Central memory CD8-positive, alpha-beta T cell (primary cell): ENCODE data around the gene CYB5B.

Experiments used
- ATAC-seq: fragments of 150-1000 bp; cut with Tn5 transposase; replicated peaks from 2 replicates; pipeline ENCODE4 v1.10.0; 2022; ENCODE audit warnings: mild to moderate bottlenecking, moderate FRiP score, moderate number of reproducible peaks; ENCODE audit not compliant: poor library complexity, severe bottlenecking; ENCODE audit errors: extremely low read depth
- DNase-seq, 2 donors: peaks; one replicate each; pipeline ENCODE4 v3.0.0; 2021; ENCODE audit warnings: low spot score in 2 of 2
- H3K27ac Mint-ChIP-seq: one replicate; pipeline ENCODE4 v1.8.0; 2022; ENCODE audit warnings: low read depth, mild to moderate bottlenecking, moderate library complexity, mixed read lengths
- H3K27me3 Mint-ChIP-seq: one replicate; pipeline ENCODE4 v1.8.0; 2022; ENCODE audit warnings: mixed read lengths
- H3K36me3 Mint-ChIP-seq: one replicate; pipeline ENCODE4 v1.8.0; 2022; ENCODE audit warnings: mild to moderate bottlenecking, moderate library complexity, mixed read lengths; ENCODE audit not compliant: insufficient read depth
- H3K4me1 Mint-ChIP-seq: one replicate; pipeline ENCODE4 v1.8.0; 2022; ENCODE audit warnings: mixed read lengths
- H3K4me3 Mint-ChIP-seq: one replicate; pipeline ENCODE4 v1.8.0; 2022; ENCODE audit warnings: mild to moderate bottlenecking, moderate library complexity, mixed read lengths
- H3K9me3 Mint-ChIP-seq: one replicate; pipeline ENCODE4 v1.8.0; 2022; ENCODE audit warnings: mixed read lengths

Gene CYB5B

DNA sequence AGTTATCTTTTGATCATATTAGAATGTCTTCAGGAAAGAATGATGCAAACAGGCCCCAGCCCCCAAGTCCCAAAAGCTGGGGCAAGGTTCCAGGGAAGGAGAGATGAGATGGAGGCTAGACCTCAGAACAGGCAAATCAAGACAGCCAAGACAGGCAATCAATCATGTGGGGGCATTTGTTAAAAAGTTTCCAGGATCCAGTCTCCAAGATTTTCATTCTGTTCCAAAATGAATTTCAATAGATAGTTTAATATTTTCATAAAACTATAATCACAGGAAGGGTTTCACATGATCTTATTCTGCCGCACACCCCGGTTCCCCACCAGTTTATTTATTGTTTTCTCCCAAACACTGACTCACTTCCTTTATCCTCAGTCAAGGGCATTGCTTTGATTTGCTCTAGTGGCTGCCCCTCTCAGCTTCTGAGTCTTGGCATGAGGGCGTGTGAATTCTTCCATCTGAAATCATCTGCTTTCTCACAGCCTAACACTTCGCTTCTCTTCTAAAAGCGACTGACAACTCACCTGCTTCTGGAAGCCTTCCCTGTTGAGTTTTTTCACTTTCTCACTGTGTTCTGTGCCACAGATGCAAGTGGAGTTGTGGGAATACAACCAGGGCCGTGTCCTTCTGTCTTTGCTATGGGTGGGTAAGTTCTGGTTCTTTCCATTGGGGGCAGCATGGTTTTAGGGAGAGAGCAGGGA, 26.4 kb upstream of the CYB5B start:
- ATAC-seq: no peak
- no peaks in the 10 kb centered on the region for H3K4me1 Mint-ChIP-seq
- no peak for DNase-seq
- no peak overlapping the region for H3K4me3 Mint-ChIP-seq
- no peaks in the 10 kb centered on the region for H3K36me3 Mint-ChIP-seq
- H3K27me3 Mint-ChIP-seq: no peaks in the 10 kb centered on the region
- no peaks in the 10 kb centered on the region for H3K9me3 Mint-ChIP-seq
- peak overlapping the region; percentile 19 for H3K27ac Mint-ChIP-seq

GRCh38 chr16:69399361-69399760, 25.1 kb upstream of the CYB5B start:
- Mint-ChIP-seq H3K4me3 (no peak overlapping the region), H3K27me3 (no peaks in the 10 kb centered on the region), H3K27ac (no peak overlapping the region), H3K4me1 (no peaks in the 10 kb centered on the region), H3K36me3 (no peaks in the 10 kb centered on the region), H3K9me3 (no peaks in the 10 kb centered on the region)
- DNase-seq (no peak), ATAC-seq (no peak)

DNA sequence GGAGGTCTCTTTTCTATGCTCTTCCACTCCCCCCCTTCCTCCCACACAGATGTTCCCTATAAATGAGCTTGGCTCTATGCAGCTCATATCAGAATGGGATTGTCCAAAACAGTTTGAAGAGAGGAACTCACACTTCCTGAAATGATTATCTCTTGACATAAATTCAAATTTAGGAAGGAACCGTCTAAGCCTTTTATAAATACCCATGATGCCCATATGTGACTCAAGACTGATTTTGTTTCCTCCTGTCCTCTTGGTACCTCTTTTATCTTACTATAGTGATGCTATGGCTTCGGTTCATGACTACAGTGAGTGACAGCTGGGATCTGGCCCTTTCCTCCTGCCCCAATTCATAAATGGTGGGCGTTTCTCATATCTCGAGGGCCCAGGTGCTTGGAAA, 22.0 kb upstream of the CYB5B start:
- Mint-ChIP-seq H3K4me1 (no peaks in the 10 kb centered on the region), H3K27ac (no peak overlapping the region), H3K4me3 (no peak overlapping the region), H3K36me3 (peaks cover 3% of the 10 kb centered on the region), H3K27me3 (no peaks in the 10 kb centered on the region), H3K9me3 (no peaks in the 10 kb centered on the region)
- no peak for ATAC-seq
- no peak for DNase-seq

- peaks cover 3% of the 10 kb centered on the region for H3K36me3 Mint-ChIP-seq
- no peaks in the 10 kb centered on the region for H3K27me3 Mint-ChIP-seq
- ATAC-seq (no peak), DNase-seq (no peak)
- no peak overlapping the region for H3K4me3 Mint-ChIP-seq
- no peaks in the 10 kb centered on the region for H3K4me1 Mint-ChIP-seq
- no peaks in the 10 kb centered on the region for H3K9me3 Mint-ChIP-seq
- no peak overlapping the region for H3K27ac Mint-ChIP-seq
These were observed 20.1 kb upstream of the CYB5B start for GRCh38 chr16:69404275-69404805.

- no peaks in the 10 kb centered on the region for H3K27me3 Mint-ChIP-seq
- DNase-seq: no peak
- H3K36me3 Mint-ChIP-seq: peaks cover 3% of the 10 kb centered on the region
- no peak overlapping the region for H3K4me3 Mint-ChIP-seq
- H3K9me3 Mint-ChIP-seq: no peaks in the 10 kb centered on the region
- H3K4me1 Mint-ChIP-seq: no peaks in the 10 kb centered on the region
- ATAC-seq: no peak
- H3K27ac Mint-ChIP-seq: no peak overlapping the region
These were observed 19.1 kb upstream of the CYB5B start for GRCh38 chr16:69405326-69405725.

GRCh38 chr16:69405757-69406156, 18.7 kb upstream of the CYB5B start:
- DNase-seq (no peak), ATAC-seq (no peak)
- H3K36me3 Mint-ChIP-seq: peaks cover 3% of the 10 kb centered on the region
- no peaks in the 10 kb centered on the region for H3K4me1 Mint-ChIP-seq
- H3K27me3 Mint-ChIP-seq: no peaks in the 10 kb centered on the region
- no peak overlapping the region for H3K4me3 Mint-ChIP-seq
- H3K9me3 Mint-ChIP-seq: no peaks in the 10 kb centered on the region
- no peak overlapping the region for H3K27ac Mint-ChIP-seq

GRCh38 chr16:69406780-69407331, 17.6 kb upstream of the CYB5B start:
- Mint-ChIP-seq H3K36me3 (peaks cover 3% of the 10 kb centered on the region), H3K27ac (no peak overlapping the region), H3K27me3 (no peaks in the 10 kb centered on the region), H3K4me3 (no peak overlapping the region), H3K4me1 (no peaks in the 10 kb centered on the region), H3K9me3 (no peaks in the 10 kb centered on the region)
- no peak for ATAC-seq
- DNase-seq: no peak

- H3K27ac Mint-ChIP-seq: no peak overlapping the region
- no peak overlapping the region for H3K4me3 Mint-ChIP-seq
- DNase-seq (no peak), ATAC-seq (no peak)
- no peaks in the 10 kb centered on the region for H3K27me3 Mint-ChIP-seq
- H3K4me1 Mint-ChIP-seq: no peaks in the 10 kb centered on the region
- H3K9me3 Mint-ChIP-seq: no peaks in the 10 kb centered on the region
- H3K36me3 Mint-ChIP-seq: peaks cover 3% of the 10 kb centered on the region
These were observed 16.6 kb upstream of the CYB5B start for GRCh38 chr16:69407702-69408323.

DNA sequence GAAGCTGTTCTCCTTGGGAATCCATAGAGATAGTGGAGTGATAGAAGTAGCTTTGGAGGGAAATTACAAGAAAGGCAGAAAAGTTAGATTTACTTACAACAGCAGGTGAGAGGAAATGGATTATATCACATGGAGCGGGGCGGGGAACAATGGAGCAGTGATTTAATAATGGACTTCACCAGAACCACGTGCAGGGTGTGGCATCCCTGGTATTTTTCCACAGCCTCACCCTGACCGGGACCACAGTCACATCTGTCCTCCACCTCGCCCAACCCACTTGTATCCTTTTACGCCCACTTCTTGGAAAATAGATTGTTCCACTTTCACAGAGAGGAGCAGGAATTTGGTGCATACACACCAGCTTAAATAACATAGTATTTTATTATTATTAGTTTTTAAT, 15.9 kb upstream of the CYB5B start:
- no peaks in the 10 kb centered on the region for H3K9me3 Mint-ChIP-seq
- DNase-seq (no peak), ATAC-seq (no peak)
- H3K4me1 Mint-ChIP-seq: no peaks in the 10 kb centered on the region
- no peak overlapping the region for H3K4me3 Mint-ChIP-seq
- no peak overlapping the region for H3K27ac Mint-ChIP-seq
- no peaks in the 10 kb centered on the region for H3K27me3 Mint-ChIP-seq
- peaks cover 3% of the 10 kb centered on the region for H3K36me3 Mint-ChIP-seq

- Mint-ChIP-seq H3K27me3 (no peaks in the 10 kb centered on the region), H3K9me3 (no peaks in the 10 kb centered on the region), H3K36me3 (peaks cover 3% of the 10 kb centered on the region), H3K4me3 (no peak overlapping the region), H3K27ac (peak overlapping the region; percentile 44), H3K4me1 (no peaks in the 10 kb centered on the region)
- no peak for ATAC-seq
- DNase-seq: no peak
These were observed 14.0 kb upstream of the CYB5B start for GRCh38 chr16:69410219-69410990.

- H3K27ac Mint-ChIP-seq: peak overlapping the region; percentile 44
These were observed 13.1 kb upstream of the CYB5B start for GRCh38 chr16:69411064-69411985.

GRCh38 chr16:69412287-69412686, 12.1 kb upstream of the CYB5B start:
- ATAC-seq: no peak
- Mint-ChIP-seq H3K27ac (no peak overlapping the region), H3K4me1 (no peaks in the 10 kb centered on the region), H3K27me3 (no peaks in the 10 kb centered on the region), H3K36me3 (no peaks in the 10 kb centered on the region), H3K4me3 (no peak overlapping the region), H3K9me3 (no peaks in the 10 kb centered on the region)
- DNase-seq: no peak

More at GRCh38 chr16:69411064-69411985, 13.1 kb upstream of the CYB5B start:
- H3K9me3 Mint-ChIP-seq: no peaks in the 10 kb centered on the region
- no peak overlapping the region for H3K4me3 Mint-ChIP-seq
- ATAC-seq (no peak), DNase-seq (no peak)
- peaks cover 3% of the 10 kb centered on the region for H3K36me3 Mint-ChIP-seq
- no peaks in the 10 kb centered on the region for H3K4me1 Mint-ChIP-seq
- H3K27me3 Mint-ChIP-seq: no peaks in the 10 kb centered on the region
